GM18907 (cell line): Measurements from ENCODE around the gene EARS2.
A peak's percentile ranks its signal among the peaks of the same experiment; 100 is the strongest.
"Not testable (repeated sequence)": the region's sequence is repeated elsewhere in the genome, so short reads cannot be mapped to it uniquely, and the experiment has no call there.

ENCODE experiments used
- ATAC-seq: cut with Tn5 transposase; IDR thresholded peaks from one replicate; pipeline ENCODE4 v1.9.1; 2021; ENCODE audit warnings: mild to moderate bottlenecking, moderate library complexity; ENCODE audit not compliant: unreplicated experiment

Gene EARS2

GRCh38 chr16:23570992-23571632 lies 14.0 kb upstream of the EARS2 start:
- ATAC-seq, result no peak

GRCh38 chr16:23567602-23568001 lies 10.5 kb upstream of the EARS2 start:
- no peak for ATAC-seq

- ATAC-seq, result no peak
Observed at GRCh38 chr16:23566724-23567123, 9.6 kb upstream of the EARS2 start.

GRCh38 chr16:23564575-23565363 lies 7.6 kb upstream of the EARS2 start:
- ATAC-seq, result no peak

DNA sequence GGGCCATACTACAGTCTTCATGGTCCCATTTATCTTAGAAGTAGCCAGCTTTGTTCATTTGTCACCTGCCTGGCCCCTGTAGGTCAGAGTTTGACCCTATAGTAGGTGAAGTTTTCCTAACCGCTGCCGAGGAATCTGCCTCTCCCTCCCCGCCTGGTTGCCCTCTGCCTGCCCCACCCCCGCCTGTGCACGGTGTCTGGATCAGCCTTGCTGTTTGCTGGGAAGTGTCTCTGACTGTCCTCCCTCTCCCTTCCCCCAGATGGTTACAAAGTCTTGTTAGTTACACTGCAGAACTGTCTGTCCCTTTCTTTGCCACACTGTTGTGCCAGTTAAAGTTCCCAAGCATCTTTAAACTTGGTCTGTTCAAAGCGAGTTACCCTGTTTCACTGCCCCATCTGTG lies 6.0 kb upstream of the EARS2 start:
- no peak for ATAC-seq

- no peak for ATAC-seq
Observed at GRCh38 chr16:23562505-23562904, 5.4 kb upstream of the EARS2 start.

GRCh38 chr16:23561586-23561985 lies 4.4 kb upstream of the EARS2 start:
- no peak for ATAC-seq

GRCh38 chr16:23557779-23558702 lies 891 bp upstream of the EARS2 start:
- ATAC-seq, result peak; percentile 20

- no peak for ATAC-seq
Observed at GRCh38 chr16:23554536-23554935, 2.6 kb downstream of the EARS2 start.

DNA sequence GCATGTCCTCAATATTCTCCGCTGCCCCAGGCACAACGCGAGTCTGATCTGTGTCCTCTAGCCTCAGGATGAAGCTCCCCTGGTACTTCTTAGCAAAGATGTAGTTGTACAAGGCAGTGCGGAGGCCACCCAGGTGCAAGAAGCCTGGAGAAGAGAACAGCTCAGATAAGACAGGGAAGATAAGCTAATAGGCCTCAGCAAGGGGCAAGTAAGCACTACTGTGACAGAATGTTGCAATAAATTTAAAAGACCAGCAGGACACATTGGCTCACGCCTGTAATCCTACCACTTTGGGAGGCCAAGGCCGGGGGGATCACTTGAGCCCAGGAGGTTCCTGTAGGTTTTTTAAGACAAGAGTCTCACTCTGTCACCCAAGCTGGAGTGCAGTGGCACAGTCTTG lies 5.0 kb downstream of the EARS2 start:
- no peak for ATAC-seq

DNA sequence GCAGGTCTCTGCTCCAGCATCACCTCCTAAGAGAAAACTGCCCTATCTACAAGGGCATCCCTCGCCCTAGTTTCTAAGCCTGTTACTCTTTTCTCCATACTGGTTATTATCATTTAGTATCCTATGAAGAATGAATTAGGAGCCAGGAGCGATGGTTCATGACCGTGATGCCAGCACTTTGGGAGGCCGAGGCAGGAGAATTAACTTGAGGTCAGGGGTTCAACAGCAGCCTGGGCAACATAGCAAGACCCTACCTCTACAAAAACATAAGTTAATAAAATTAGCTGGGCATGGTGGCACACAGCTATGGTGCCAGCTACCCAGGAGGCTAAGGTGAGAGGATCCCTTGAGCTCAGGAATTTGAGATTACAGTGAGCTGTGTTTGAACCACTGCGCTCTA lies 7.2 kb downstream of the EARS2 start:
- no peak for ATAC-seq

DNA sequence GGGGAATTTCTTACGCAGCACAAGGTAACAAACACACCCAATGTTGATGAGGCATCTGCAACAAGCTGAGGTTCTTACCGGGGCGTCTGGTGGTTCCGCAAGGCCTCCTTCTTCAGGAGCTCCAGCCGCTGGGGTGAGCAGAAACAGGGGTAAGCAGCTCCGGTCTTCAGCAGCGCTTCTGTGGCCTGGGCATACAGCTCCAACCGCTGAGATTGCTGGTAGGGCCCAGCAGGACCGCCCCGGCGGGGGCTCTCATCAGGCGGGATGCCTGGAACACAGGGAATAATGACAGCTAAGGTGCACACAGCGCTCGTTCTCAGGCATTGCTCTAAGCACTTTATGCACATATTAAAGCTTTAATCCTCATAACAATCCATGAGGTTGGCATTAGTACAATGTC lies 12.7 kb downstream of the EARS2 start:
- ATAC-seq, result no peak

DNA sequence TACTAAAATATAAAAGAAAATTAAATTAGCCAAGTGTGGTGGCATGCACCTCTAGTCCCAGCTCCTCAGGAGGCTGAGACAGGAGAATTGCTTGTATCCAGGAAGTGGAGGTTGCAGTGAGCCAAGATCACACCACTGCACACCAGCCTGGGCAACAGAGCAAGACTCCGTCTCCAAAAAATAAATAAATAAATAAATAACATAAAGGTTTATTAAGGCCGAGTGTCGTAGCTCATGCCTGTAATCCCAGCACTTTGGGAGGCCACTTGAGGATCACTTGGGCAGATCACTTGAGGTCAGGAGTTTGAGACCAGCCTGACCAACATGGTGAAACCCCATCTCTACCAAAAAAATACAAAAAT lies 16.4 kb downstream of the EARS2 start:
- not testable (repeated sequence) for ATAC-seq

- no peak for ATAC-seq
Observed at GRCh38 chr16:23539984-23540816, 16.9 kb downstream of the EARS2 start.

DNA sequence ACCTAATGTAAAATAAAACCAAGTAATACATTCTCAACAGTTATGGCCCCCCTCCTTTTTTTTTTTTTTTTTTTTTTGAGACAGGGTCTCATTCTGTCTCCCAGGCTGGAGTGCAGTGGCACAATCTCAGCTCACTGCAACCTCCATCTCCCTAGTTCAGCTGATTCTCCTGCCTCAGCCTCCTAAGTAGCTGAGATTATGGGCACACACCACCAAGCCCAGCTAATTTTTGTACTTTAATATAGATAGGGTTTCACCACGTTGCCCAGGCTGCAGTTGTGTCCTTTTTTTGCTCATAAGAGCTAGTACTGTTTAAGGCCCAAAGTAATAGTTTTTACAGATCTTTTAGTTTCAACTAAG lies 18.3 kb downstream of the EARS2 start:
- no peak for ATAC-seq

GRCh38 chr16:23537390-23537789 lies 19.8 kb downstream of the EARS2 start:
- no peak for ATAC-seq

- no peak for ATAC-seq
Observed at GRCh38 chr16:23535901-23536300, 21.2 kb downstream of the EARS2 start.

- no peak for ATAC-seq
Observed at GRCh38 chr16:23534868-23535860, 22.0 kb downstream of the EARS2 start.

GRCh38 chr16:23532448-23532847 lies 24.7 kb downstream of the EARS2 start:
- ATAC-seq, result no peak

GRCh38 chr16:23530062-23530461 lies 27.1 kb downstream of the EARS2 start:
- ATAC-seq, result no peak
